ENCODE data around the gene TRIM40.
A peak's percentile ranks its signal among the peaks of the same experiment; 100 is the strongest.

The TRIM40 gene, protein sequence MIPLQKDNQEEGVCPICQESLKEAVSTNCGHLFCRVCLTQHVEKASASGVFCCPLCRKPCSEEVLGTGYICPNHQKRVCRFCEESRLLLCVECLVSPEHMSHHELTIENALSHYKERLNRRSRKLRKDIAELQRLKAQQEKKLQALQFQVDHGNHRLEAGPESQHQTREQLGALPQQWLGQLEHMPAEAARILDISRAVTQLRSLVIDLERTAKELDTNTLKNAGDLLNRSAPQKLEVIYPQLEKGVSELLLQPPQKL

DNA sequence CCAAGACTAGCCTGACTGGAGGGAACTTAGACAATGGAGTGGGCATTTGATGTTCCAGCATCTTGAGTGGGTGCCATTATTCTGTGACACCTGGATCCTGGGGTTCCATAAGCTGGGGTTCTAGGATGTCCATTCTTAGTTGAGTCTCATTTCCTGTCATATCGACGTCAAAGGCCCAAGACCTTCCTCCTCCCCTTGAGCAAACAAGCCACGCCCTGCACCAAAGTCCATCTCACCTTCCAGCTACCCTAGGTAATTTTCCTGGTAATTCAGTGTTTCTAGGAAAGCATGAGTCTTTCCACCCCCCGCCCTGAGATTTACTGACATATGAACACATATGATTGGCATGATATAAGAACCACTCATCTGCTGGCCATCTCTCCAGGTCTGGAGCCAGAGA is at the start of gene TRIM40:
Gene TRIM40 (plus strand): TSS at position 384 of the 400 bp plus-strand sequence. CDS start 897 bp downstream, outside the sequence.
- DNase-seq: no peak

DNA sequence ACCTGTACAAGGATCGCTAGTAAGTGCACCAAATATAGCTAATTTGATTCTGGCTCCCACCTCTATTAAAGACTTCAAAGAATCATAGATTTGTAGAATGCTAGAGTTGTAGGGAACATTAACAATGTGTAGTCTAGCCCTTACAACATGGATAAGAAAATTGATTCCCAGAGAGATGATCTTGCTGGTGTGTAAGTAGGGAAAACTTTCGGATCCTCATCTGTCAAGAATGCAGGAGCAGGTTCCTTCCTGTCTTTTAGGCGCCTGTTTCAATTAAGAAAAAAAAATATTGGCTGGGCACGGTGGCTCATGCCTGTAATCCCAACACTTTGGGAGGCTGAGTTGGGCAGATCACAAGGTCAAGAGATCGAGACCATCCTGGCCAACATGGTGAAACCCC is 48.1 kb upstream of the TRIM40 start:
- no peak for DNase-seq

DNA sequence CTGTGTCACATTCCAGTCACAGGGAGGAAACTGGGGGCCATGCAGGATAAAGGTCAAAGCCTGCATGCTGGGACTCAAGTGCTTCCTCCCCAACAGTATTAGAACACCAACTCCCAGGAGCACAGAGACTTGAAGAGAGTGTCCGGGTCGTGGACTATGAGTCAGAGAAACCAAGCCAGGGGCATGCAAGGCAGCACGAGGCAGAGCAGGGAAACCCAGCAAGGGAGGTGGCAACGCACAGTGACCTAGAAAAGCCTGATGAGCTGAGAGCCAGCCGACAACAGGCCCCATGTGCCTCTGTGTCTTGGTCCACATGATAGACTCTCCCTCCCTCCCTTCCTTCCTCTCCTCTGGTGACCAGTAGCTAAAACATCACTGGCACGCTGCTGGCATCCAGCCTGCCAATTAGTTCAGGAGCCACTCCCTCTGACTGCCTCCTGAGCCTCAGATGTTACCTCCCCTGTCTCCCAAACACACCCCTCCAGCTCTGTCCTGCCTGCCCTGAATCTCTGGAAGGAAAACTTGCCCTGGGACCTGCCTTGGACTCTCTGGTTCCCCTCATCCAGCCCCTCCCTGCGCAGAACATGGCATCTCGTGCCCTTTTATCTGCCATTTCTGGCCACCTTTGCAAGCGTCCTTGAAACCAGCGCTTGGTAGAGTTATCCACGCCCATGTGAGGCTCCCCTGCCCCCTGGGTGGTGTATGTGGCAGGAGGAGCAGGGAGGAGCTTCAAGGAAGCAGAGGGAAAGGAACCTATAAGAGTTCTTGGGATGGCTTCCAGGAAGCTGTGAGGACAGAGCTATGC is 44.2 kb upstream of the TRIM40 start:
- DNase-seq: no peak

GRCh38 chr6:30092852-30093543 is 42.9 kb upstream of the TRIM40 start:
- no peak for DNase-seq

DNA sequence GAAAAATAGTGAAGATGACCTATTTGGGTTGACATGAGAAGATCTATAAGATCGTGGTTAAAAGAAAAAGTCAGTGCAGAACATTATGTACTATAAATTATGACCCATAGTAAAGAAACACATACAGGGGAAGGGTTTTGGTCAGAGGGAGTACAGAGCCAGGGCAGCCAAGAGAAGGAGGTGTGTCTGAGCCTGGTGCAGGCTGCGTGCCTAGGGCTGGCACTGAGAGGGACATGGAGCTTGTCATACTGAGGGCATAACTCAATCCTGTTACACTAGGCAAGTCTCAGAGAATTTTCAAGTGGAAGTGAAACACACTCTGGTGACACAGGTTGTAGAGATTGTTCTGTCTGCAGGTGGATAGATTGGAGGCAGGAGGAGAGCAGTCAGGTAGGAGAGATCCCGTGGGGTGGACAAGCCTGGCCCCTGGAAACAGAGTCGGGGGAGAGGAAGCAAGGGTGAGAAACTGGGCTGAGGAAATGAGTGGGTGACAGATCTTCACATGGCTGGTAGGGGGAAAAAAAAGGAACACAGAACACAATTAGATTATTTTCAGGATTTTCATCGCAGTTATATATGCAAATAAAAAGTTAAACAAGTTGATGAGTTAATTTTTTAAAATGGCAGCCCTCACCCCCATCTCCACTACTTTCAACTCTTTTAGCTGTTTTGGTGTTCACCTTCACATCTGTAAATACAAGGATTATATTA is 41.8 kb upstream of the TRIM40 start:
- DNase-seq: no peak

DNA sequence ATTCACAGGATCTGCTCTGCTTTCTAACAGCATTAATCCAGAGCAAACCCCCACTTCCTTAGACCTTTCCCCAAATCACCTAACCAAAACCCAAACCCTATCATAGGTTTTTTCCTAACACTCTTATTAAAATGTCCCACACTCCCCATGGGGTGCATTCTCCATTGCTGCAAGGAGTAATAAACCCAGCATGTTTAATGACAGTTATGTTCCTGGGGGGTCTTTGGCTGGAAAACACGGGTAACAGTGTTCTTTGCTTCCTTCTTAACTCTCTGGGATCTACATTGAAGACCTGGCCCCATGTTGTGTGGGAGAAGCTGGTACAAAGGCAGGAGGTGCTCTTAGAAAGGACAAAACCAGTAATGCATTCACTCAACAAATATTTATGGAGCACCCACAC is 39.1 kb upstream of the TRIM40 start:
- no peak for DNase-seq

GRCh38 chr6:30097902-30098768 is 37.8 kb upstream of the TRIM40 start:
- no peak for DNase-seq

DNA sequence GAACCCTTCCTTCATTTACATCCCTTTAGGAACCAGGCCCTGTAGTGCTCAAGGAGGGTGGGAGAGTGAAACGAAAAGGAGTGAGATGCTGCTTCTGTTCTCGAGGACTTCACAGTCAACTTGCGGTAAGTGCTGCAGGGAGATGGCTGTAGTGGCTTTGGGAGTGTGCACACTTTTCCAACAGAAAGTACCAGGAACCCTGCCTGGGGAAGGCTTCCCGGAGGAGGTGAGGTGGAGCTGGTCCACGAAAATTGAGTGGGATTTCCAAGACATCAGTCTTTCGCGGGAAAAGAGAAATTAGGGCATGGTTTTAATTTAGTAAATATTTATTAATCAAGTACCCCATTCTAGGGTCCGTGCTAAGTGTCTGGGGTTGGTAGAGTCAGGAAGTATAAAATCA is 35.8 kb upstream of the TRIM40 start:
- no peak for DNase-seq

DNA sequence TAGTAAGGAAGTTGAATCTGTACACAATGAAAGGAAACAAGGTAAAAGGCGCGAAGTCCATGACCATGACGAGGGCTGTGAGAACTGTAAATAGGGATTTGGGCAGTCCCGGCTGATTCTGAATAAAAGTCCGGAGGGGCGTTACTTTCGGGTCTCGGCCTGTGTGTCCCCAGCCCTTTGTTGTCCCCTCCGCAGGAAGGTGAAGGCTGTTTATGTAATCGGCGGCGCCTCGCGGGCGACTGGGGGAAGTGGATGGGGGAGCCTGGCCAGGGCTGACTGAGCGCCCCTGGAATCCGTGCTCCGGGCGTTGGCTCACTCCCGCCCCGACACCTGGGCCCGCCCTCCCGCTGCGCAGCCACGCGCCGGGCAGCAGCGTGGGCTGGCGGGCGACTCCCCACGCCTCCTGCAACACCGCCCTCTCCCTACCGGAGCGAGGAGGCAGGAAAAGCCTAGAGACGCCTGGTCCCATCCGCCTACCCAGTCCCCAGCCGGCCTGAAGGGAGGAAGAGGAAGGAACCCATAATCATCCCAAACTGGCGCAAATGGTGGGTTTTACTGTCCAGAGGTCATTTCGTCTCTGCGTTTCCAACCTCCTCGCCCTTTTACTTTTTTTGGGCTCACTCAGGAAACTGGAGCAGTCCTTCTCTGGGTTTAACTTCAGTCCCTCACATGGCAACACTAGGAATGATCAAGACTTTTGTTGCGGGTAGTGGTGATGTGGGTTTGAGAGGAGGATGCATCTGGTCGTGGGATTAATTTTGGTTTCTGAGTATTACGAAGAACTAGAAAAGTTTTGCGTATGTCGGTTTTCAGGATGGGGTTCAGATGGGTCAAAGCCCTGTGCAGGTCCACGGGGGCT is 35.1 kb upstream of the TRIM40 start:
- no peak for DNase-seq

DNA sequence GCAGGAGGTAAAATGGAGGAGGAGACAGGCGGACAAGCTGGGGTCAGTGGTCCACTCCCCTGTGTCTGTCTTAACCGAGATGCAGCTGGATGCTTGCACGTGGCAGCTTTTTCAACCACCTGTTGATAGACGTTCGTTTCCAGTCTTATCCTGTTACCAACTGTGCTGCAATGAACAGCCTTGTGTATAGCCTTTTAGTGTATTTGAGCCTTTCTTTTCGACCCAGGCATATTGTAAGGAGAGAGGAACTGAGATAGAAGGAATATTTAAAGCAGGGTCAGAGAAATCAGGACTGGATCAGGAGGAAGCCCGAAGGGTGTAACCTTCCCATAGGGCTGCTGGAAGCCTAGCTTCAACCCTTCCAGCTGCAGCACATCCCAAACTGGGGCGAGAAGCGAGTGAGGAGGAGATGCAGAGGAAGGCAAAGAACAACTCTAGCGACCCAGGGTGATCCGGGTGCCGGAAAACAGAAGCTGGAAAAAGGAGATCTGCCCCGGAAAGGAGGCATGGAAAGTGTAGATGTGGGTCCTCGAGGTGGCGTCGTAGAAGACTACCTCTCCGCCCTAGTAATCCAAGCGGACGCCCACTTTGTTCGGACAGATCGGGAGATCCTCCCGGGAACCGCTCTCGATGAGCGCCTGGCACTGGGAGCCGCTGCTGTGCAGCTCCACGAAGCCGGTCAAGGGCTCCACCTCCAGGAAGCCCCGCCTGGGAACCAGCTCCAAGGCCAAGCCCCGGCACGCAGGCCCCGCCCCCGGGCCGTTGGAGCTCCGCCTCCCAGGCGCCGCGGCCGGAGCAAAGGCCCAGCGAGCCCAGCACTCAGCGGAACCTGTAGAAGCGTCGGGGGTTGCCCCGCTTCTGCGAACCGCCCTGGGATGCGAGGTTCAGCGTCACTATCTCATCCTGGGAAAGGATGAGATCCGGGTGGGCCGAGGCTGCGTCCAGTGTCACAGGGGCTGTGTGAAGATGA is 34.2 kb upstream of the TRIM40 start:
- peak in 1 of 2 donors; percentile 55 for DNase-seq

- DNase-seq: peak in 1 of 2 donors; percentile 55
These were observed 33.4 kb upstream of the TRIM40 start for GRCh38 chr6:30102414-30102969.

GRCh38 chr6:30102970-30103871 is 32.7 kb upstream of the TRIM40 start:
- peak; percentile 55 to 85 for DNase-seq

DNA sequence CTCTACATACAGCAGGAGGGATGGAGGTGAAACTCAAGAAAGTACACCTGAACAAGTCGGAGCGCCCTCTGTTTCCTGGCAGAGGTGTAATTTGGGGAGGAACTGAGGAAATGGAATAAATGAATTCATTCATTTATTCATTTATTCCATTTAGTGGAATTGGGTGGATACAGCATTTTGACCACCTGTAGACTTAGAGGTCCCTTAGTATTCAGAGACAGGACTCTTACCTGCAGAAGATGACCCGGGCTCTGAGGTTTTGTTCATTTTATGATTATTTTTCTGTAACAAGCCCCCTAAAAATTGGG is 32.1 kb upstream of the TRIM40 start:
- DNase-seq: no peak

- DNase-seq: no peak
These were observed 31.3 kb upstream of the TRIM40 start for GRCh38 chr6:30104661-30105060.

GRCh38 chr6:30111266-30111856 is 24.6 kb upstream of the TRIM40 start:
- DNase-seq: no peak

GRCh38 chr6:30112402-30112994 is 23.4 kb upstream of the TRIM40 start:
- no peak for DNase-seq

GRCh38 chr6:30113003-30113759 is 22.8 kb upstream of the TRIM40 start, which contains the start of gene TRIM31:
Gene TRIM31, minus strand, starts transcription at chr6:30113090. Its CDS starts 285 bp downstream, at chr6:30112805.
- DNase-seq: no peak
